Hepatocyte (in vitro differentiated cells): Measurements from ENCODE around the gene NRF1. TPM values are rescaled to one million over a fixed set of nuclear protein-coding genes. Genes with fewer than 3 reads are reported as not detected.

Experiments used
- DNase-seq: peaks from one replicate; pipeline ENCODE4 v3.0.0-alpha.2; 2016; ENCODE audit warnings: low spot score
- H2AFZ ChIP-seq: fragments of 200-600 bp; sonication (generic); 2 replicates; pipeline ENCODE4 v1.6.0; 2016; ENCODE audit warnings: antibody characterized with exemption, mild to moderate bottlenecking
- H3K27ac ChIP-seq: fragments of 200-600 bp; sonication (generic); 2 replicates; pipeline ENCODE4 v1.5.1; 2016; ENCODE audit warnings: mild to moderate bottlenecking
- H3K27me3 ChIP-seq: fragments of 200-600 bp; sonication (generic); 2 replicates; pipeline ENCODE4 v1.6.1; 2016
- H3K36me3 ChIP-seq: fragments of 200-600 bp; sonication (generic); replicated peaks from 2 replicates; pipeline ENCODE4 v1.5.1; 2016; ENCODE audit warnings: low read depth; ENCODE audit not compliant: insufficient read depth
- H3K4me1 ChIP-seq: fragments of 200-600 bp; sonication (generic); 2 replicates; pipeline ENCODE4 v1.5.1; 2016; ENCODE audit warnings: mild to moderate bottlenecking, moderate library complexity; ENCODE audit not compliant: insufficient read depth
- H3K4me2 ChIP-seq: fragments of 200-600 bp; sonication (generic); 2 replicates; pipeline ENCODE4 v1.6.0; 2016
- H3K4me3 ChIP-seq: fragments of 200-600 bp; sonication (generic); 2 replicates; pipeline ENCODE4 v1.5.1; 2016; ENCODE audit warnings: mild to moderate bottlenecking
- H3K79me2 ChIP-seq: fragments of 200-600 bp; sonication (generic); 2 replicates; pipeline ENCODE4 v1.6.0; 2017; ENCODE audit warnings: mild to moderate bottlenecking
- H3K9me2 ChIP-seq: fragments of 200-600 bp; sonication (generic); replicated peaks from 2 replicates; pipeline ENCODE4 v1.6.0; 2017; ENCODE audit warnings: mild to moderate bottlenecking; ENCODE audit not compliant: insufficient read depth
- H3K9me3 ChIP-seq: fragments of 200-600 bp; sonication (generic); 2 replicates; pipeline ENCODE4 v1.5.1; 2016; ENCODE audit warnings: low read depth, mild to moderate bottlenecking
- H4K20me1 ChIP-seq: fragments of 200-600 bp; sonication (generic); 2 replicates; pipeline ENCODE4 v1.6.0; 2016; ENCODE audit warnings: mild to moderate bottlenecking; ENCODE audit not compliant: insufficient read depth, poor library complexity, severe bottlenecking
- EZH2 ChIP-seq: fragments of 200-600 bp; sonication (generic); IDR thresholded peaks from 2 replicates; pipeline ENCODE4 v1.6.1; 2016; ENCODE audit warnings: antibody characterized with exemption, mild to moderate bottlenecking, borderline replicate concordance
- EZH2phosphoT487 ChIP-seq: fragments of 200-600 bp; sonication (generic); IDR thresholded peaks from one replicate; pipeline ENCODE4 v1.6.1; 2018; ENCODE audit warnings: antibody characterized with exemption, mild to moderate bottlenecking, low read depth, moderate library complexity; ENCODE audit not compliant: unreplicated experiment, severe bottlenecking
- WGBS: methylation state at CpG from one replicate; pipeline ENCODE4 v1.1.6; 2016; ENCODE audit warnings: low lambda C conversion rate; ENCODE audit errors: missing lambda C conversion rate; 5-methylcytosine and 5-hydroxymethylcytosine counted together
- polyA plus RNA-seq: library from polyadenylated mRNA; unstranded; fragments of >200 nt; fragmentation: Nextera tagmentation; extraction: Ambion mirVana; gene quantifications from 2 replicates; pipeline ENCODE4 v1.2.1, GENCODE V29; 2016
- total RNA-seq: library from RNA; depleted of rRNA; stranded (reverse); fragments of >200 nt; gene quantifications from 2 replicates; pipeline ENCODE4 v1.2.3, GENCODE V29; 2014
- TF ChIP-seq, protein P1 (sequence below): fragments of 200-600 bp; sonication (generic); IDR thresholded peaks from 2 replicates; pipeline ENCODE4 v1.5.1; 2016; ENCODE audit warnings: antibody characterized with exemption, mild to moderate bottlenecking; ENCODE audit not compliant: poor library complexity

Gene NRF1
- total and polyA plus RNA-seq, 2 experiments from 2014 or later: 11.2 to 12.0 TPM

DNA sequence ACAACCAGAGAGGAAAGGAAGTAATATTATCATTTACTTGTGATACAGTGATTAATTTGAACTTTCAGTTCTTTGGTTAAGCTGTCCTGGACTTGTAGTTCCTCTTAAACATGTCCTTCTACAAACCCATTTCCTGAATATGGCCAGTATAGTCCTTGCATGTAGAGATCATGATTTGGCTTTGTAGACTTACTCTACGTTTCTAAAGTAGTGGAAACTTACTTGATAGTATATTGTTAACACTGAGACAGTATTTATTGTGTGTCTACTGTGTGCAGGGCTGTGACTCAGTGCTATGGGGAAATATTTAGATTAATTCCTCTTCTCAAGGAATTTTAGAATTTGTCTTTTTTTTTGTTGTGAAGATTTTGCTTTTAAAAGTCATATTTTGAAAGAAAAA, 109.5 kb downstream of the NRF1 start:
- Histone ChIP-seq H3K36me3 (no peaks in the 10 kb centered on the region), H3K27me3 (no peaks in the 10 kb centered on the region), H4K20me1 (no peaks in the 10 kb centered on the region), H3K4me3 (no peak overlapping the region), H3K79me2 (no peaks in the 10 kb centered on the region), H3K9me3 (no peaks in the 10 kb centered on the region), H3K9me2 (no peaks in the 10 kb centered on the region), H2AFZ (no peak overlapping the region), H3K27ac (no peak overlapping the region), H3K4me1 (no peaks in the 10 kb centered on the region), H3K4me2 (no peak overlapping the region)
- WGBS: 91% methylated on average over 1 of the region's 1 CpG
- no peak for DNase-seq
- TF ChIP-seq EZH2phosphoT487: no peak
- no peak for TF ChIP-seq EZH2
- TF ChIP-seq, protein P1, sequence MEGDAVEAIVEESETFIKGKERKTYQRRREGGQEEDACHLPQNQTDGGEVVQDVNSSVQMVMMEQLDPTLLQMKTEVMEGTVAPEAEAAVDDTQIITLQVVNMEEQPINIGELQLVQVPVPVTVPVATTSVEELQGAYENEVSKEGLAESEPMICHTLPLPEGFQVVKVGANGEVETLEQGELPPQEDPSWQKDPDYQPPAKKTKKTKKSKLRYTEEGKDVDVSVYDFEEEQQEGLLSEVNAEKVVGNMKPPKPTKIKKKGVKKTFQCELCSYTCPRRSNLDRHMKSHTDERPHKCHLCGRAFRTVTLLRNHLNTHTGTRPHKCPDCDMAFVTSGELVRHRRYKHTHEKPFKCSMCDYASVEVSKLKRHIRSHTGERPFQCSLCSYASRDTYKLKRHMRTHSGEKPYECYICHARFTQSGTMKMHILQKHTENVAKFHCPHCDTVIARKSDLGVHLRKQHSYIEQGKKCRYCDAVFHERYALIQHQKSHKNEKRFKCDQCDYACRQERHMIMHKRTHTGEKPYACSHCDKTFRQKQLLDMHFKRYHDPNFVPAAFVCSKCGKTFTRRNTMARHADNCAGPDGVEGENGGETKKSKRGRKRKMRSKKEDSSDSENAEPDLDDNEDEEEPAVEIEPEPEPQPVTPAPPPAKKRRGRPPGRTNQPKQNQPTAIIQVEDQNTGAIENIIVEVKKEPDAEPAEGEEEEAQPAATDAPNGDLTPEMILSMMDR: no peak

- Histone ChIP-seq H3K4me1 (no peaks in the 10 kb centered on the region), H3K79me2 (no peaks in the 10 kb centered on the region), H3K9me3 (no peaks in the 10 kb centered on the region), H3K4me3 (no peak overlapping the region), H3K9me2 (no peaks in the 10 kb centered on the region), H3K27ac (no peak overlapping the region), H4K20me1 (no peaks in the 10 kb centered on the region), H3K27me3 (no peaks in the 10 kb centered on the region), H2AFZ (no peak overlapping the region), H3K36me3 (no peaks in the 10 kb centered on the region), H3K4me2 (no peak overlapping the region)
- 96% methylated on average over 1 of the region's 1 CpG for WGBS
- DNase-seq: no peak
- TF ChIP-seq EZH2 (no peak), EZH2phosphoT487 (no peak)
- TF ChIP-seq, protein P1: no peak
These were observed 112.2 kb downstream of the NRF1 start for GRCh38 chr7:129723679-129724078.

DNA sequence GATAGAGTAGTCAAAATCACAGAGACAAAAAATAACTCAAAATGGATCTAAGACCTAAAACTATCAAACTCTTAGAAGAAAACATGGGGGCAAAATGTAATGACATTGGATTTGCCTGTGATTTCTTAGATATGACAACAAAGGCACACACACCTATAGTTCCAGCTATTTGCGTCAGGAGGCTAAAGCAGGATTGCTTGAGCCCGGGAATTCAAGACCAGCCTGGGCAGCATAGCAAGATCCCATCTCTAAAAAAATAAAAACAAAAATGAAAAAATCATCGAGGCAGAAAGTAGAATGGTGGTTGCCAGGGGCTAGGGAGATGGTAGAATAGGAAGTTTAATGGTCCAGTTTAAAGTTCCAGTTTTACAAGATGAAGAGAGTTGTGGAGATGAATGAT, 113.3 kb downstream of the NRF1 start:
- Histone ChIP-seq H3K36me3 (no peaks in the 10 kb centered on the region), H3K79me2 (no peaks in the 10 kb centered on the region), H2AFZ (no peak overlapping the region), H3K27ac (no peak overlapping the region), H3K9me3 (no peaks in the 10 kb centered on the region), H4K20me1 (no peaks in the 10 kb centered on the region), H3K9me2 (no peaks in the 10 kb centered on the region), H3K4me1 (no peaks in the 10 kb centered on the region), H3K27me3 (no peaks in the 10 kb centered on the region), H3K4me2 (no peak overlapping the region), H3K4me3 (no peak overlapping the region)
- DNase-seq: no peak
- TF ChIP-seq, protein P1: no peak
- no peak for TF ChIP-seq EZH2phosphoT487
- no peak for TF ChIP-seq EZH2
- WGBS: 96% methylated on average over 3 of the region's 3 CpGs
